D721Med (cell line): Measurements from ENCODE around the gene COL9A3.
"Not testable (repeated sequence)": the region's sequence is repeated elsewhere in the genome, so short reads cannot be mapped to it uniquely, and the experiment has no call there.

Source experiments
- DNase-seq: peaks from one replicate; pipeline ENCODE4 v3.0.0; 2011; ENCODE audit warnings: low spot score; ENCODE audit not compliant: insufficient read length
- FAIRE-seq: peaks from 2 replicates; lab custom pipeline; 2011; peaks lifted over from hg19 to GRCh38; lab: Jason Lieb, UNC
- TF ChIP-seq, protein P1 (sequence below): IDR thresholded peaks from 2 replicates; pipeline ENCODE4 v1.5.1; 2012; ENCODE audit warnings: mild to moderate bottlenecking, control low read depth; ENCODE audit not compliant: insufficient read depth; ENCODE audit errors: missing control alignments

The COL9A3 gene

DNA sequence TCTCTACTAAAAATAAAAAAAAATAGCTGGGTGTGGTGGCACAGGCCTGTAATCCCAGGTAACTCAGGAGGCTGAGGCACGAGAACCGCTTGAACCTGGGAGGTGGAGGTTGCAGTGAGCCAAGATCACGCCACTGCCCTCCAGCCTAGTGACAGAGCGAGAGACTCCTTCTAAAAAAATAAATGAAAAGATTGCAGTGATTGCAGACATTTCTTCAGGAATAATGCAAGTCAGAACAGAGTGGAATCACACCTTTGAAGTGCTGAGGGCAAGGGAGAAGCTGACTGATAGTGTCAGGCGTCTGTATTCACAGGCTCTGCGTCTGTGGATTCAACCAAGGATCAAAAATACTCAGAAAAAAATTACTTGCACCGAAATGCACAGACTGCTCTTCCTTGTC, 47.4 kb downstream of the COL9A3 start:
- DNase-seq (no peak), FAIRE-seq (no peak)
- TF ChIP-seq, protein P1, sequence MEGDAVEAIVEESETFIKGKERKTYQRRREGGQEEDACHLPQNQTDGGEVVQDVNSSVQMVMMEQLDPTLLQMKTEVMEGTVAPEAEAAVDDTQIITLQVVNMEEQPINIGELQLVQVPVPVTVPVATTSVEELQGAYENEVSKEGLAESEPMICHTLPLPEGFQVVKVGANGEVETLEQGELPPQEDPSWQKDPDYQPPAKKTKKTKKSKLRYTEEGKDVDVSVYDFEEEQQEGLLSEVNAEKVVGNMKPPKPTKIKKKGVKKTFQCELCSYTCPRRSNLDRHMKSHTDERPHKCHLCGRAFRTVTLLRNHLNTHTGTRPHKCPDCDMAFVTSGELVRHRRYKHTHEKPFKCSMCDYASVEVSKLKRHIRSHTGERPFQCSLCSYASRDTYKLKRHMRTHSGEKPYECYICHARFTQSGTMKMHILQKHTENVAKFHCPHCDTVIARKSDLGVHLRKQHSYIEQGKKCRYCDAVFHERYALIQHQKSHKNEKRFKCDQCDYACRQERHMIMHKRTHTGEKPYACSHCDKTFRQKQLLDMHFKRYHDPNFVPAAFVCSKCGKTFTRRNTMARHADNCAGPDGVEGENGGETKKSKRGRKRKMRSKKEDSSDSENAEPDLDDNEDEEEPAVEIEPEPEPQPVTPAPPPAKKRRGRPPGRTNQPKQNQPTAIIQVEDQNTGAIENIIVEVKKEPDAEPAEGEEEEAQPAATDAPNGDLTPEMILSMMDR, result no peak

DNA sequence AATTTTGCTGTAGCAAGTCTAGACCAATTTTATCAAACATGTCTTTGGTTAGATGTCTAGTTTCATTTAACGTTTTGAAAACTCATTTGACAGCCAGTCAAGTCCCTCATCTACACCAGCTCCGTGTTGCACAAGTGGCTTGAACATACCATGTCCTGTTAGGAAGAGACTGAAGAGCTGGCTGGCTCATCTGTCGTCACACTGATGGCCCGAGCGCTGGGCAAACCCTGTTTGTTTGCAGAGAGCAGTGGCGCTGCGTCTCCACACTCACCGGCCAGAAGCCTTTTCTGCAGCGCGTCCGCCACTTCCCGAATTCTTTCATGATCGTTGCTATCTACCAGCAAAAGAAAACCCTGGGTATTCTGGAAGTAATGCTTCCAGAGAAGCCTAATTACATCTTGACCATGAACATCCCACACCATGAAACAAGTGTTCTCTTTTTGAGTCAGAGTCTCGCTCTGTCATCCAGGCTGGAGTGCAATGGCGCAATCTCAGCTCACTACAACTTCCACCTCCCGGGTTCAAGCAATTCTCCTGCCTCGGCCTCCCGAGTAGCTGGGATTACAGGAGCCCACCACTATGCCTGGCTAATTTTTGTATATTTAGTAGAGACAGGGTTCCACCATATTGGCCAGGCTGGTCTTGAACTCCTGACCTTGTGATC, 55.5 kb downstream of the COL9A3 start:
- DNase-seq (no peak), FAIRE-seq (no peak)
- TF ChIP-seq, protein P1, result no peak

DNA sequence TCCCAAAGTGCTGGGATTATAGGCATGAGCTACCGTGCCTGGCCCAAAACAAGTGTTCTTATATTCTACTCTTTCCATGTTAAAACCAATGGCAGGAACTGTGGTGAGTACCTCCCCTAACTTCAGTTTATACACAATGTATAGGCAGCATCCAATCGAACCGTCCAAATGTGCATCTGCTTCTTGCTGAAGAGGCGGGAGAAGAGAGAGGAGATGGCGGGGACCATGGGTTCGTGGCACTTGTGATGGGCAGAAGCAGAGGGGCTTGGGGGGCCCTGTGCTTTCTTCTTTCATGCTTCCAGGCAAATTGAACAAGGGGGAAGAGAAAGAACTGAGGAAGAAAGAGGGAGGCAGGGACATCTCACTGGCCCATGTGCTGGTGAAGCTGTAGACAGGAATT, 56.0 kb downstream of the COL9A3 start:
- DNase-seq (no peak), FAIRE-seq (no peak)

DNA sequence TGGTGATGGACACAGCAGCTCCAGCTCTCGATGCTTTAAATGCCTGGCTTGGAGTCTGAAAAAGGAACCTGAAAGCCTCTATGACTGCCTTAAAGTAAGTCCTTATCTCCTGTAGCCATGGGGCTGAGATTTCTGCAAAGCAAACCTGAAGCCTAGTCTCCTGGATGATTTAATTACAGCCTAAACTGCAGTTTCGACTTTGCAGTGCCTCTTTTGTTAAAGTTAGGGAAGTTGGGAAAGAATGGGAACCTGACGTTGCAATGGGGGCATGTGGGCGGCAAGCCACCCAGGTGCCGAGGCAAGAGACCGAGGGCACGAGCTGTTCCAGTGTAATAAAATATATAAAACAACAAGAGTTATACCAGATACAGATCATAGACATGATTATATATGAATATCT, 56.4 kb downstream of the COL9A3 start:
- DNase-seq, result no peak
- TF ChIP-seq, protein P1, result no peak
- no peak for FAIRE-seq

More for the DNA sequence above, 56.0 kb downstream of the COL9A3 start:
- TF ChIP-seq, protein P1, result no peak

DNA sequence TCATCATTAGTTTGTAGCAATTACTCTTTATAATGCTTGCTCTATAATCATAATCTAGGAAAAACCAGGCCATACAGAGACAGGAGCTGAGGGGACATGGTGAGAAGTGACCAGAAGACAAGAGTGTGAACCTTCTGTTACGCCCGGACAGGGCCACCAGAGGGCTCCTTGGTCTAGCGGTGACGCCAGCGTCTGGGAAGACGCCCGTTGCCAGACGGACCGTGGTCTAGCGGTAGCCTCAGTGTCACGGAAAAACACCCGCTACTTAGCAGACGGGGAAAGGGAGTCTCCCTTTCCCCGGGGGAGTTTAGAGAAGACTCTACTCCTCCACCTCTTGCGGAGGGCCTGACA, 56.8 kb downstream of the COL9A3 start:
- TF ChIP-seq, protein P1, result peak; percentile 41
- not testable (repeated sequence) for FAIRE-seq, DNase-seq

DNA sequence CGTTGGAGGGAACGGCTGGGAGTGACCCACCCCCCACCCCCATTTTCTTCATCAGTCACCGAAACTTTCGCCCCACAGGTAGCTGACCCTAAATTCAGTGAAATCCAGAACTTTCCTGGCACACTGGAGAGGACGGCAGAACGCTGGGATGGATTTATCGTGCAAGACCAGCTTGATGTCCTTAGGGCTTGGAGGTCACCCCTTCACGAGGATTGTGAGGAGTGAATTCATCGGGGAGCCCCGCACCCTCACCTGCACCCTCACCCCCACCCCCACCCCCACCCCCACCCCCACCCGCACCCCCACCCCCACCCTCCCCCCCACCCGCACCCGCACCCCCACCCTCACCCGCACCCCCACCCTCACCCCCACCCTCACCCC, 58.1 kb downstream of the COL9A3 start:
- TF ChIP-seq, protein P1, result no peak
- DNase-seq, result no peak
- no peak for FAIRE-seq

DNA sequence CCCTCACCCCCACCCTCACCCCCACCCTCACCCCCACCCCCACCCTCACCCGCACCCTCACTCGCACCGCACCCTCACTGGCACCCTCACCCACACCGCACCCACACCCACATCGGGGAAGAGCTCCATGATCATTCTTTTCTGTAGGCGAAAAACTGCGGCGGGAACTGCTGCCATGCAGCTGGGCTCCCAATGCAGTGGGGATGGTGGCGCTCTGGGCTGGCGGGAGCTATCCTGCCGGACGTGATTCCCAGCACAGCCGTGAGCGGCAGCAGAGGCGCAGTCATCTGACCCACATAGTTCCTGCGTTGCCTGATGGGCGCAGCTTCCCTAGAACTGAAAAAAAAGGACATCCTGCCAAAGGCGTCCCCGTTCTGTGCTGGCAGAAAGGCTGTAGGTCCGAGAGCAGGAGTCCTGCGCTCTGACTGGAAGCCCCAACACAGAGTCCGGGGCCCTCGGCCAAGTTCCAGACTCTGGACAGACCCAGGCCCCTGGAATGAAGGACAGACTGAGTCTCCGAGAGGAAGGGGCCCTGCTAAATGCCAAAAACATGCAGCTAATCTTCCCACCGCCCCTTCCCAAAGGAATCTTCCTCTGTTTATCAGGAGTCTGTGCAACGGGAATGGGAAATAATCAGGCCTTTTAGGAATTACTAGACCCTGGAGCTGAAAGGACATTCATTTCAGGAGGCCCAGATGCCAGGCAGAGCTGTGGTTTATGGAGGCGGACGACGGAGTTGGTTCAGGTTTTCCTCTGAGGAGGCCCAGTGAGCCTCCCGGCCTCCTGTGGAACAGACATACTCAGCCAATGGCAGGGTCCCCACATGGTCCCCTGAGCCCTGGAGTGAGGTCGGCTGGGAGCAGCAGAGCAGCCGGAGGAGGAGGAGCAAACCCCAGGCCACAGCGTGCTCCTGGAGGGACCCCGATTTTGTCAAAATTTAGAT, 58.8 kb downstream of the COL9A3 start:
- TF ChIP-seq, protein P1, result peak; percentile 40
- FAIRE-seq, result no peak
- peak; percentile 54 for DNase-seq
